Measurements from ENCODE around the gene SGF29.

- no peak for TF ChIP-seq EP300 (IDR thresholded peaks at IDR 0.05)
- TF ChIP-seq POLR2A (IDR thresholded peaks at IDR 0.05): no peak
- no peak for TF ChIP-seq CTCF (IDR thresholded peaks at IDR 0.05)
These were observed 21.2 kb downstream of the SGF29 start for GRCh38 chr16:28574925-28575324.
